Right lobe of liver (tissue), 4 donors: Measurements from ENCODE around the gene EHBP1L1.

Source experiments
- POLR2A ChIP-seq: fragments of 450-650 bp; IDR thresholded peaks from one replicate; pipeline ENCODE4 v1.6.1; 2017; ENCODE audit warnings: antibody characterized with exemption, mild to moderate bottlenecking
- TF ChIP-seq, protein P1 (sequence below), 4 donors: fragments of 200-600 bp in 3 of 4; fragments of 450-650 bp in 1 of 4; IDR thresholded peaks; one replicate each; pipeline versions ENCODE4 v1.5.1 to v1.8.0; 2016 to 2022; ENCODE audit warnings: antibody characterized with exemption in 4 of 4, mild to moderate bottlenecking in 2 of 4
- donor health status: DM: no; HTN: no; CAD: no.
- donor health status: DM: no; HTN: no; CAD: no.
- donor health status: DM: no; HTN: yes; CAD: no.

DNA sequence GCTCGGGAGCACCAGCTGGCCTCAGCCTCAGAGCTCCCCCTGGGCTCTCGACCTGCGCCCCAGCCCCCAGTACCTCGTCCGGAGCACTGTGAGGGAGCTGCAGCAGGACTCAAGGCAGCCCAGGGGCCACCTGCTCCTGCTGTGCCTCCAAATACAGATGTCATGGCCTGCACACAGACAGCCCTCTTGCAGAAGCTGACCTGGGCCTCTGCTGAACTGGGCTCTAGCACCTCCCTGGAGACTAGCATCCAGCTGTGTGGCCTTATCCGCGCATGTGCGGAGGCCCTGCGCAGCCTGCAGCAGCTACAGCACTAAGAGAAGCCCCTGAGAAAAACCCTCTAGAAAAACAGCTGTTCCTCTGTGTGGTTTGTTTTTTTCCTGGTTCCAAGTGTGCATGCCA is 4.4 kb upstream of the EHBP1L1 start:
- TF ChIP-seq, protein P1, sequence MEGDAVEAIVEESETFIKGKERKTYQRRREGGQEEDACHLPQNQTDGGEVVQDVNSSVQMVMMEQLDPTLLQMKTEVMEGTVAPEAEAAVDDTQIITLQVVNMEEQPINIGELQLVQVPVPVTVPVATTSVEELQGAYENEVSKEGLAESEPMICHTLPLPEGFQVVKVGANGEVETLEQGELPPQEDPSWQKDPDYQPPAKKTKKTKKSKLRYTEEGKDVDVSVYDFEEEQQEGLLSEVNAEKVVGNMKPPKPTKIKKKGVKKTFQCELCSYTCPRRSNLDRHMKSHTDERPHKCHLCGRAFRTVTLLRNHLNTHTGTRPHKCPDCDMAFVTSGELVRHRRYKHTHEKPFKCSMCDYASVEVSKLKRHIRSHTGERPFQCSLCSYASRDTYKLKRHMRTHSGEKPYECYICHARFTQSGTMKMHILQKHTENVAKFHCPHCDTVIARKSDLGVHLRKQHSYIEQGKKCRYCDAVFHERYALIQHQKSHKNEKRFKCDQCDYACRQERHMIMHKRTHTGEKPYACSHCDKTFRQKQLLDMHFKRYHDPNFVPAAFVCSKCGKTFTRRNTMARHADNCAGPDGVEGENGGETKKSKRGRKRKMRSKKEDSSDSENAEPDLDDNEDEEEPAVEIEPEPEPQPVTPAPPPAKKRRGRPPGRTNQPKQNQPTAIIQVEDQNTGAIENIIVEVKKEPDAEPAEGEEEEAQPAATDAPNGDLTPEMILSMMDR (IDR thresholded peaks at IDR 0.05), result no peak
- TF ChIP-seq POLR2A, result no peak
